ENCODE data around the gene RAD51B. TPM values are rescaled to one million over a fixed set of nuclear protein-coding genes. Genes with fewer than 3 reads are reported as not detected.

RAD51B gene
- total RNA-seq, 1 experiment from 2014 or later = 8.5 TPM

DNA sequence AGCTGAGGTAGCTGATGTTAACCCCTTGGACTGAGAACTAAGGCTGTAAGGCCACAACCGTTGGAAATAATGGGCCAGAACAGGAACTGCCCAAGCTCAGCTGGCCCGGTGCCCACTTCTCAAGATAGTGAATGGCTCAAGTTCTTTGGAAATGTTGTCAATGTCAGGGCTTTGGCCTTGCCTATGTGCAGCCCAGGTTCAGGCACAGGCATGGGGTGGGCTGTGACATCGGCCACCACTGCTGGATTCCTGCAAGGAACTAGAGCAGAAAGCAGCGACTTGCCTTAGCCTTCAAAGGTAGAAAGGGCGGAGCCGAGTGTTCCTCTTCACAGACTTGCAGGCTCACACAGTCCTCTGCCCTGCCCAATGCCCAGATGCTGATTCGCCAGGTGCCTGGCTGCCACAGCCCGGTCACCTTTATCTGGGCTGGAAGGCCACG, 682.1 kb downstream of the RAD51B start:
- intact Hi-C loops (cut with micrococcal nuclease; ENCODE audit: unreplicated experiment) = no loop called here
- H3K27ac ChIP-seq (ENCODE audit: low read length) = no peak overlapping the region
- DNase-seq (ENCODE audit: low read depth, low spot score) = no peak
- in situ Hi-C loops (cut with HindIII; ENCODE audit: low pct_unique_long_range_greater_than_20kb, low sequenced_read_pairs) = no loop called here
- POLR2A ChIA-PET = no interaction called here
- H3K27me3 ChIP-seq (ENCODE audit: control insufficient read depth, insufficient read depth, low read length) = no peaks in the 10 kb centered on the region
- CTCF ChIA-PET = no interaction called here
- no peaks in the 10 kb centered on the region for H3K4me1 ChIP-seq (ENCODE audit: control insufficient read depth, insufficient read depth, low read length)
- H3K36me3 ChIP-seq (ENCODE audit: control insufficient read depth, insufficient read depth, low read length) = no peaks in the 10 kb centered on the region
- no peaks in the 10 kb centered on the region for H3K9me3 ChIP-seq (ENCODE audit: control insufficient read depth, insufficient read depth, low read depth, low read length)
- BruUV-seq (replicated peaks) = no TSS peak
- TF ChIP-seq POLR2AphosphoS5 (IDR thresholded peaks at IDR 0.05; ENCODE audit: low read depth, low read length) = no peak
- no peak for TF ChIP-seq SIN3A (IDR thresholded peaks at IDR 0.05; ENCODE audit: borderline replicate concordance, insufficient read depth, low read depth, low read length)
- TF ChIP-seq, protein P1, sequence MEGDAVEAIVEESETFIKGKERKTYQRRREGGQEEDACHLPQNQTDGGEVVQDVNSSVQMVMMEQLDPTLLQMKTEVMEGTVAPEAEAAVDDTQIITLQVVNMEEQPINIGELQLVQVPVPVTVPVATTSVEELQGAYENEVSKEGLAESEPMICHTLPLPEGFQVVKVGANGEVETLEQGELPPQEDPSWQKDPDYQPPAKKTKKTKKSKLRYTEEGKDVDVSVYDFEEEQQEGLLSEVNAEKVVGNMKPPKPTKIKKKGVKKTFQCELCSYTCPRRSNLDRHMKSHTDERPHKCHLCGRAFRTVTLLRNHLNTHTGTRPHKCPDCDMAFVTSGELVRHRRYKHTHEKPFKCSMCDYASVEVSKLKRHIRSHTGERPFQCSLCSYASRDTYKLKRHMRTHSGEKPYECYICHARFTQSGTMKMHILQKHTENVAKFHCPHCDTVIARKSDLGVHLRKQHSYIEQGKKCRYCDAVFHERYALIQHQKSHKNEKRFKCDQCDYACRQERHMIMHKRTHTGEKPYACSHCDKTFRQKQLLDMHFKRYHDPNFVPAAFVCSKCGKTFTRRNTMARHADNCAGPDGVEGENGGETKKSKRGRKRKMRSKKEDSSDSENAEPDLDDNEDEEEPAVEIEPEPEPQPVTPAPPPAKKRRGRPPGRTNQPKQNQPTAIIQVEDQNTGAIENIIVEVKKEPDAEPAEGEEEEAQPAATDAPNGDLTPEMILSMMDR (IDR thresholded peaks at IDR 0.05) = no peak
- TF ChIP-seq TCF7L2 (IDR thresholded peaks at IDR 0.05; ENCODE audit: low read depth, low read length) = no peak
- TF ChIP-seq REST (IDR thresholded peaks at IDR 0.05; ENCODE audit: insufficient read depth in 1 of 2, low read depth in 2 of 2, low read length in 1 of 2) = no peak
- H3K4me3 ChIP-seq (ENCODE audit: low read depth in 2 of 2, low read length in 2 of 2) = no peak overlapping the region
- no peak for ATAC-seq

DNA sequence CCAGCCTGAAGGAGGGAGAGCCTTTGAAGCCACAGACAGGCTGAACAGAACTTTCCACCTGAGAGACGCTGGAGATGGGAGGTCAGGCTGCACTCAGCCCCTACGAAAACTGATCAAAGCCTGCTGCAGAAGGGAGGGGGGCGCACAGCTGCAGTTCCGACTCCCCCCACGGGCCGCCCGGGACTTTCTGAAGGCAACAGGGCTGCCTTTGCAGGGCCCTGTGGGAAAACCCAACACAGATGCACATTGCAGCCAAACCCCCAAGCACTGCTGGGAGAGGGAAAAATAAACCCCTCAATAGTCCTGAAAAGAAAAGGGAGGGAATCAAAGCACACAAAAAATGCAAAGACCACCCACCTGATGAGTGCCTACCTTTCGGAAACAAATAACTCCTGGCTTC, 682.7 kb downstream of the RAD51B start:
- no peak for DNase-seq (ENCODE audit: low read depth, low spot score)
- ATAC-seq = no peak
- TF ChIP-seq, protein P1 (IDR thresholded peaks at IDR 0.05) = no peak
- TF ChIP-seq POLR2AphosphoS5 (IDR thresholded peaks at IDR 0.05; ENCODE audit: low read depth, low read length) (no peak), SIN3A (IDR thresholded peaks at IDR 0.05; ENCODE audit: borderline replicate concordance, insufficient read depth, low read depth, low read length) (no peak), TCF7L2 (IDR thresholded peaks at IDR 0.05; ENCODE audit: low read depth, low read length) (no peak), REST (IDR thresholded peaks at IDR 0.05; ENCODE audit: insufficient read depth in 1 of 2, low read depth in 2 of 2, low read length in 1 of 2) (no peak)
- intact Hi-C loops (cut with micrococcal nuclease; ENCODE audit: unreplicated experiment) = no loop called here
- CTCF ChIA-PET = no interaction called here
- Histone ChIP-seq H3K36me3 (ENCODE audit: control insufficient read depth, insufficient read depth, low read length) (no peaks in the 10 kb centered on the region), H3K4me1 (ENCODE audit: control insufficient read depth, insufficient read depth, low read length) (no peaks in the 10 kb centered on the region), H3K4me3 (ENCODE audit: low read depth in 2 of 2, low read length in 2 of 2) (no peak overlapping the region), H3K27ac (ENCODE audit: low read length) (no peak overlapping the region), H3K27me3 (ENCODE audit: control insufficient read depth, insufficient read depth, low read length) (no peaks in the 10 kb centered on the region), H3K9me3 (ENCODE audit: control insufficient read depth, insufficient read depth, low read depth, low read length) (no peaks in the 10 kb centered on the region)
- POLR2A ChIA-PET = no interaction called here
- no TSS peak for BruUV-seq (replicated peaks)
- in situ Hi-C loops (cut with HindIII; ENCODE audit: low pct_unique_long_range_greater_than_20kb, low sequenced_read_pairs) = no loop called here
